Measurements from ENCODE around the gene RAP1GDS1.

DNA sequence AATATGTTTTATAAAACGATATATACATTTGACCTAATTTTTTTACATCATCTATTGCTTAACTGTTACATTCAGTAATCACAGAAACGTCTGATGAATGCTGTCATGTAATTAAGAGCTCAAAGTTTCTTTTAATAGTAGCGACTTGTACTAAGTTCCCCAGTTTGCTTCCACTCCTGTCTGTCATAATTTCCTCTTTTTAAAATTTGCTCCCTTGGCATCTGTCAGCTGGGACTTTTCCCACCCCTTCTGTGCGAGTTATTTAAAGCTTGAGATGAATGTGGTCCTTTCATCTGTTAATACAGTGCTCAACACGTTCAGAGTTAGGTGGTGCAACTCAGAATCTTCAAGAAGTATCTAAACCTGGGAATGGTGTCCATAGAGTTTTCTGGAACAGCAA is 1.2 kb downstream of the RAP1GDS1 start:
- TF ChIP-seq, protein P1, sequence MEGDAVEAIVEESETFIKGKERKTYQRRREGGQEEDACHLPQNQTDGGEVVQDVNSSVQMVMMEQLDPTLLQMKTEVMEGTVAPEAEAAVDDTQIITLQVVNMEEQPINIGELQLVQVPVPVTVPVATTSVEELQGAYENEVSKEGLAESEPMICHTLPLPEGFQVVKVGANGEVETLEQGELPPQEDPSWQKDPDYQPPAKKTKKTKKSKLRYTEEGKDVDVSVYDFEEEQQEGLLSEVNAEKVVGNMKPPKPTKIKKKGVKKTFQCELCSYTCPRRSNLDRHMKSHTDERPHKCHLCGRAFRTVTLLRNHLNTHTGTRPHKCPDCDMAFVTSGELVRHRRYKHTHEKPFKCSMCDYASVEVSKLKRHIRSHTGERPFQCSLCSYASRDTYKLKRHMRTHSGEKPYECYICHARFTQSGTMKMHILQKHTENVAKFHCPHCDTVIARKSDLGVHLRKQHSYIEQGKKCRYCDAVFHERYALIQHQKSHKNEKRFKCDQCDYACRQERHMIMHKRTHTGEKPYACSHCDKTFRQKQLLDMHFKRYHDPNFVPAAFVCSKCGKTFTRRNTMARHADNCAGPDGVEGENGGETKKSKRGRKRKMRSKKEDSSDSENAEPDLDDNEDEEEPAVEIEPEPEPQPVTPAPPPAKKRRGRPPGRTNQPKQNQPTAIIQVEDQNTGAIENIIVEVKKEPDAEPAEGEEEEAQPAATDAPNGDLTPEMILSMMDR (IDR thresholded peaks at IDR 0.05), result no peak
- TF ChIP-seq POLR2A (IDR thresholded peaks at IDR 0.05), result no peak
